DMS53 (cell line): ENCODE results near the gene TBRG4.
"Not testable (repeated sequence)": the region's sequence is repeated elsewhere in the genome, so short reads cannot be mapped to it uniquely, and the experiment has no call there.

ENCODE experiments used
- DNase-seq: peaks from one replicate; lab custom pipeline; 2025; lab: John Stamatoyannopoulos, UW

TBRG4 gene

DNA sequence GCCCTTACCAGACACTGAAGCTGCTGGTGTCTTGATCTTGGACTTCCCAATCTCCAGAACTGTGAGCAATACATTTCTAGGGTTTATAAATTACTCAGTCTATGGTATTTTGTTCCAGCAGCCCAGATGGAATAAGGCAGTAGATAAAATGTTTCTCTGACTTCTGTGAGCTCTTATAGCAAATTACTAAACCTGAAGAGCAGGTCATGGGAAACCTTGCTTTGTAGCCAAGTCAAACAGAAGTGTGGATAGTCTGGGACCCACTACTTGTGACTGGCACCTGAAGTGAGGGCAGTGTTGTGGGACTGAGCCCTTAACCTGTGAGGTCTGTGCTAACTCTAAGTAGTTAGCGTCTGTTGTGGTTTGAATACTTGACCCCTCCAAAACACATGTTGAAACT, 4.6 kb upstream of the TBRG4 start:
- no peak for DNase-seq

DNA sequence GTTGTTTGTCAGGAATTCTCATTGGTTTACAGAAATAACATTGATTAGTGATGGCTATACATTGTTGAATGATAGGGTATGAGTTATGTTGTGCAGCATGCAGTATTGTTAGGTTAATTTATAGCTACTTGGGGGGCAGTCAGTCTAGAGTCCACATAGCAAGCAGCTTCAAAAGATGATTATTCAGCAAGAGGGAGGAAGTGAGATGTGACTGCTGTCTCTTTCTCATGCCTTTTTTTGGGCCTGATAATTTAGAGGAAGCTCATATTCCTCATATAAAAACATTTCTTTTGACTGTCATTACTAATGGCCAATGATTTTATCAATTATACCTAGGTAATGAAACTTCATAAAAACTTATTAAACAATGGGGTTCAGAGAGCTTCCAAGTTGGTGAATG, 3.4 kb upstream of the TBRG4 start:
- no peak for DNase-seq

DNA sequence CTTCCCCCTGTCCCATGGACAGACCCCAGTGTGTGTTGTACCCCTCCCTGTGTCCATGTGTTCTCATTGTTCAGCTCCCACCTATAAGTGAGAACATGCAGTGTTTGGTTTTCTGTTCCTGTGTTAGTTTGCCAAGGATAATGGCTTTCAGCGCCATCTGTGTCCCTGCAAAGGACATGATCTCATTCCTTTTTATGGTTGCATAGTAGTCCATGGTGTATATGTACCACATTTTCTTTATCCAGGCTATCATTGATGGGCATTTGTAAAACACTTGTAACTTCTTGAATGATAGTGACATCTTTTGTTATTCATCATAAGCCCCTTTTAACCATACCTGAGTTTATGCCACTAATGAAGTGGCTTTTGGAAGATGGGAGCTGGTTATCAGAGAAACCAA, 2.8 kb upstream of the TBRG4 start:
- not testable (repeated sequence) for DNase-seq

DNA sequence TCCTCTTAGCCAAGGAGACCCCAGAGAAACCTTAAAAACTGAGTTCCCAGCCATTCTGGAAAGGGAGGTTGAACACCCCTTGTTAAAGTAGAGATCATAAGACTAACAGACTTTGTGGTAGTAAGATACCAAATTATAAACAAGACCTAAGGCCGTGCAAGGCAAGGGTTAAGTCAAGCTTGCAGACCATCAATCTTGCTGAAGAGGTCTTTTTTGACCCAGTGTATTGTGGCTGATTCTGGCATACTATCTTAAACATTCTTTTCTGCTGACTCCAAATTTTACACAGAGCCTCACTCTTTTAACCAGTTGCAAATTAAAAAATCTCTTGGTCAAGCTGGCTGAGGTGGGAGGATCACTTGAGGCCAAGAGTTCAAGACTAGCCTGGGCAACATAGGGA, 1.2 kb upstream of the TBRG4 start:
- DNase-seq: no peak

DNA sequence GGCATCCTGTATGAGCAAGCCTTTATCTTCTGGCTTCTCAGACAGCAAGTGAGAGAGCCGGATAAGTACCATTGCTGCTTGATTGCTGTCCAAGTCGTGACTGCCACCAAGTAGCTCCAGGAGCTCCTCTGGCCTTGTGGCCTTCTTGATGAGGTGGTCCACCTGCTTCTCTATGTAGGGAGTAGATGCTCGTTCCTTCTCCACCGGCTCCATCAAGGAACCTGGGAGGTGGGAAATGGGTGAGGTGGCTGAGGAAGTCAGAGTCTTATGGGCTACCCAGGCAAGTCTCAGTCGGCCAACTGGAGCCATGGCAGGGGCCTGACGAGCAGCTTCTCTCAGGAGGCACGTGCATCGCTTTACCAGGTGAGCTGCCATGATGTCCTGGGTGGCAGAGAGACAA, 2.6 kb downstream of the TBRG4 start:
- DNase-seq: no peak

DNA sequence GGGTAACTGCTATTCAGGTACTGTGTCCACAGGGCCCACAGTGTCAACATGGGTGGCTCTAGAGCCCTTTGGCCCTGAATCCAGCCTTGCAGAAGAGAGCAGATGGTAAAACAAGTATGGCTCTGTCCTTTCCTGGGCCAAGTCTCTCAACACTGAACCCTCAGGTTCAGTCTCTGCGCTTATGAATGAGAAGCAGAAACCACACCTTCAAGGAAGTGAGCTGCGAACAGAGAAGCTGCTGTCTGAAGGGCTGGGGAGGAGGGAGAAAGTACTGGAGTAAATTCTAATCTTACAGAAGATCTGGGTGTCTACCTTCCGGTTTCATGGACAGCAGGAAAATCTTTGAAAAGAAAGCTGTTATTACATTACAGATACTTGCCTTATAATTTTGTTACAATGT, 4.1 kb downstream of the TBRG4 start:
- no peak for DNase-seq

DNA sequence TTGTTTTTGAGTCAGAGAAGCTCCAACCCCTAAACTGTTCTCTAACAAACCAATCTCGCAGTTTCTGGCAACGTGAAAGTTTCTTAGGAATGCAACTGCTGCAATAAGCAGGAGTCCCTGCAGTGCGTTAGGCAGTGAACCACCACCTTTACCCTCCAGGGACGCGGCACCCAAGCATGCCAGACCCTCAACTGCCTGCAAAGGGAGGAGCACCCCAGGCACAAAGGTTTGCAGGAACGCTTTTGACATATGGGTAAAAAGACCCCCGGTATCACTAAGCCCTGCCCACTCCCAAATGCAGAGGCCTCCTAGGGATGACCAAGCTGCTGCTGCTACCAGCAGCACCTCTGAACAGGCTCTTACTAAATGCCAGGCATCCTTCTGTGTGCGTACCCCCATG, 4.7 kb downstream of the TBRG4 start:
- no peak for DNase-seq

DNA sequence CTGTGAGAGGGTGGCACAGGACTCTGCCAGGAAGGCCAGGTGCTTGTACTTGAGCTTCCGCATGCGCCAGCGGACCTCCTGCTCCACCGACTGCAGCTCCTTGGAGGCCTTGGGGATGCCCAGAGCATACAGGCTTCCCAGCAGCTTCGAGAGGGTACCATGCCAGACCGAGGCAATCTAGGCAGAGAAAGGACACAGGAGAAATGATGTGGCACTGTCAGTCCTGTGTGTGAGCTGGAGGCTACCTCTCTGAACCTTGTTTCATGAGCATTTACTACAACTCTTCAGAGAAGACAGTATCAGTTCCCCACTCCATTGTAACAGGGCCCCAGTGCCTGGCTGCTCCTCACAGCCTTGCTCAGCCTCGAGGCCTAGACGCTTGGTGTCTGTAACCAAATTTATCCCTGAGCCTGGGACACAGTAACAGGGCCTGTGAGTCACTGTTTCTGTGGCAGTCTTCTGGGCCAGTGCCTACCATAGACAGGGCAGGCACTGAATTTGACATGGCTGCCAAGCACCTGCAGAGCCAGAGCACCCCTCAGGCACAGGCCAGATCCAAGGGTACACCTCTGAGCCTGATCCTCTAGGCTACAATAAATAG, 5.8 kb downstream of the TBRG4 start:
- DNase-seq: no peak

DNA sequence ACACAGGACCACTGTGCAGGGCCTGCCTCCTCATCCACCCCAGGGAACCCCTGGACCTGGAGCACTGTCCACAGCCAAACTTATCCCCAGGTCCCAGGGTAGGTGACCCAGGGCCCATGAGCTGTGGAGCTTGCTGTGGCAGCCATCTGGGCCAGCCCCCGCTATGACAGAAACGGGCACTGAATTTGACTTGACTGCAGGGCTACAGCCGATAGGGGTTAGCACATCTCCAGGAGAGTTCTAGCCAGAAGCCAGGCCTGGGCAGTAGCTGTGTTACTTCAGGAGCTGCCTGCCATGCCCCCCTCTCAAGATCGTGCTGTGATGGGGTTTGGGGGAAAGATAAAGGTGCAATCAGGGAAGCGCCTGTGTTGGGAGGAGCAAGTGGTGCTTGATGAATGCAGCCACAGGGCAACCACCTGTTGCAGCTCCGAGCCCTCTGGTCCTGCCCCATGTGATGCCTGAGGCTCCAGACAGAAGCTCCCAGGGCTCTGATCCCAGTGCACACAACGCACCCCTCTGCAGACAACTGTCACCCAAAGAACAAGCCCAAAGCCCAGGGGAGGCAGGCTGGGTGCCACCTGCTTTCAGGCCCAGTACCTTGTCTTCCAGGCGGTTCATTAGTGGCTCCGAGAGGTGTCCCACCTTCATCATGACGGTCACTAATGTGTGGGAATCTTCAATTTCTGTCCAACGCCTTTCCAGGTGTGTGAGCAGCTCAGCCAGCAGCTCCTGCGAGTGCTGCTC, 6.5 kb downstream of the TBRG4 start:
- no peak for DNase-seq

DNA sequence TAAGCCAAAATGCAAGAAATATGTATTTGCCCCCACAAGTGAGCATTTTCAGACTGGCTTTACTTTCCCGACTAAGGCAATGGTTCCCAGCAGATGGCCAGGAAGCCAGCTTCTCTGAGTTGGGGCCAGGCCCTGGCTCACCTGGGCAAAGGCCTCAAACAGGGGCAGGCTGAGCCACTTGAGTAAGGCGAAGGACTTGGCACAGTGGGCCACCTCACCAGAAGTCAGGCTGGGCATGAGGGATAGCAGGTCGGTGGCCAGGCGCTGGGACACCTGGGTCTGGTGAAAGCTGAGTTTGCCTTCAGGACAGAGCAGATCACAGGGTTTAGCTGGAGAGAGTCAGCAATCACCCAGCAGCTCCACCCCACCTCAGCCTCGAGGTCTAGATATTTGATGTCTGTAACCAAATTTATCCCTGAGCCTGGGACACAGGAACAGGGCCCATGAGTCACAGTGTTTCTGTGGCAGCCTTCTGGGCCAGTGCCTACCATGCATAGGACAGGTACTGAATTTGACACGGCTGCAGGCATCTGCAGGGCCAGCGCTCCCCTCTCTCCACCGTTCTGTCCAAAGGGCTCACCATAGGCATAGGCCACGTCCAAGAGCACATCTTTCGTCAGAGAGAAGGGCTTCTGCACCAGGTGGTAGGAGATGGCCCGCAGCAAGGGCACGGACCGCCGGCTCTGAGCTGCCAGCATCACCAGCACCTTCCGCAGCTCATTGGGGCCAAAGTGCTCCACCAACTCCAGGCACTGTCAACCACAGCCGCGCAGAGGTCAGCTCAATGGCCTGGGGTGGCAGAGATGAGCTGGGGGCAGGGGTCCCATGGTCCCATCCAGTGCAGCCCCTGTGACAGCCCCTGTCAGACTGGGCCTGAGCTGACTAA, 7.3 kb downstream of the TBRG4 start:
- DNase-seq: no peak

DNA sequence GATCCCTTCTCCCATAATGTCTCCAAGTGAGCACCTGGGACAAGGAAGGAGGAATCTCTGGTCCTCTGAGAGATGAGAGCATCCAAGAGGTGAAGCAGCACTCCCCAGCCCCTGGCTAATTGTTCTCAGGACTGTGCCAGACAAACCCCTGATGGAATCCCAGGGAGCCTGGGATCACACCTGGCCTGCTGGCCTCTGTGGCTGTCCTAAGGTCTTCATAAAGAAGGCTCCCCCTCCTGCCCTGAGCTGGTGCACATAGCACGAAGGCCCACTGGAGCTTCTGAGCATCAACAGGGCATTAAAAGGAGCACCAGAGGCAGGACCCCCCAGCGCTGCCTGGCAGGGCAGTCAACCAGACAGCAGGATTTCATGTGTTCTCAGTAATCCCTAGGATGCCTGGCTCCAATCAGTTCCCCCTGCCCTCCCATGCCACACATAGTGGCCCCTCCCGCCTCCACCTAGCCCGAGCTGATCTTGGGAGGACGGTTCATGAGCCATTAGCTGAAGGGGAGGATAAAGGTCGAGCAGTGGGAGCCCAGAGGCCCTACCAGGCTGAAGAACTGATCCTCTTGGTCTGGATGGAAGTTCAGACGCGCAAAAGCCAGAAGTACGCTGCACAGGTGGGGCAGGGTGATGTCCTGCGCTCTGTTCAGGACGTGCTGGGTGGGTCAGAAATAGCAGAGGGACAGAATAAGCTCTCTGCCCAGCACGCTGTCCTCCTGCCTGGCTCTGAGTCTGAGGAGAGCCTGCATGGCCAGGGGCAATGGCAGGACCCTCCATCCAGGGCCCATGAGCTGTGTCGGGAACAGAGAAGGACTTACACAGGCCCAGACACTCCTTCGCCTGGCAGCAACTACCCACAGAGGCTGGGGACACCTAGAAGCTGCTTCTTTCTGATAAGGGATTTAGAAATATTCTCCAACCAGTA, 8.4 kb downstream of the TBRG4 start:
- DNase-seq: no peak

DNA sequence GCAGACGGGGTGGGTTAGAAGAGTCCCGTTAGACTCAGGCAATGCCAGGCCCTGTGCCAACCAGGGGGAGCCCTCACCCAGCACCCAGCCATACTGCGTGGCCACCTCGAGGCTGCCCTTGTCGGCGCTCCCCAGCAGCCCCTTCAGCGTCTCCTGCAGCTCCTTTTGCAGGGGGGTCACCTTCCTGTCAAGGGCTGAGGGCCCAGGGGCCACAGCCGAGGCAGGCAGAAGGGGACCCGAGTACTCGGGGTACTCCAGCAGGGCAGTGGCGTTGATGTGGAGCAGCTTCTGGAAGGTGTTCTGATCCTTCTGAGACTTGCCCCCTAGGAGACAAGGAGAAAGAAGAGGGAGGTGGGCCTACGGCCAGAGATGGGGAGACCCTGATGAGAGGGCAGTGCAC, 9.7 kb downstream of the TBRG4 start:
- DNase-seq: no peak

DNA sequence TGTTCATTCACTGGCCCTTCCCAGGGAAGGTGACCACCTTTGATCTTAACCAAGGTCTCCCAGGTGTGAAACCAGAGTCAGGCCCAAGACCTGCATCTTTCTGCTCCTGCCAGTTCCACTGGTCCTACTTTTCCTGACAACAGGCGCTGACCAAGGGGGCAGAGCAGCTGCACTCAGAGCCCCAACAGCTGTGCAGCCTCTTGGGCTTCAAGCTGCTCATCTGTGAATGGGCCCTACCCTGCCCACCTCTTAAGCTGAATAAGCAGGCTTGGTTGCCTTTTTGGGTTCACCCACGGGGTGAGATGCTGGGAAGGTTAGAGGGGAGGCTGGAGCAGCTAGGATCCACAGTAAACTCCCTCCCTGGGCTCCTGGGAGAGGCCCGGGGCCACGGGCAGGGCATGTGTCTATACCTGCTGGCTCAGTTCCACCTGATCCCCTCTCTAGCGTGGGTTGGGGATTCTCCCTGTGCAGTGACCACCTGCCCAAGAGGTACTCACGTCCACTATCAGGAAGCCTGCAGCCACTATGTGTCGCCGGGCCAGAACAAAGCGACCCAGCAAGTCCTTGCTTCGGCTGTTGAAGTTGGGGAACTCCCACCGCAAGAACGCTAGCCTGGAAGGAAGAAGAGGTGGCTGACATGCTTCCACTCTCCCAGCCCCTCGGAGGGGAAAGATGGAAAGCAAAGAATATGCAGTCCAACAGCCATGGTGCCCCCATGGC, 10.6 kb downstream of the TBRG4 start:
- DNase-seq: no peak

DNA sequence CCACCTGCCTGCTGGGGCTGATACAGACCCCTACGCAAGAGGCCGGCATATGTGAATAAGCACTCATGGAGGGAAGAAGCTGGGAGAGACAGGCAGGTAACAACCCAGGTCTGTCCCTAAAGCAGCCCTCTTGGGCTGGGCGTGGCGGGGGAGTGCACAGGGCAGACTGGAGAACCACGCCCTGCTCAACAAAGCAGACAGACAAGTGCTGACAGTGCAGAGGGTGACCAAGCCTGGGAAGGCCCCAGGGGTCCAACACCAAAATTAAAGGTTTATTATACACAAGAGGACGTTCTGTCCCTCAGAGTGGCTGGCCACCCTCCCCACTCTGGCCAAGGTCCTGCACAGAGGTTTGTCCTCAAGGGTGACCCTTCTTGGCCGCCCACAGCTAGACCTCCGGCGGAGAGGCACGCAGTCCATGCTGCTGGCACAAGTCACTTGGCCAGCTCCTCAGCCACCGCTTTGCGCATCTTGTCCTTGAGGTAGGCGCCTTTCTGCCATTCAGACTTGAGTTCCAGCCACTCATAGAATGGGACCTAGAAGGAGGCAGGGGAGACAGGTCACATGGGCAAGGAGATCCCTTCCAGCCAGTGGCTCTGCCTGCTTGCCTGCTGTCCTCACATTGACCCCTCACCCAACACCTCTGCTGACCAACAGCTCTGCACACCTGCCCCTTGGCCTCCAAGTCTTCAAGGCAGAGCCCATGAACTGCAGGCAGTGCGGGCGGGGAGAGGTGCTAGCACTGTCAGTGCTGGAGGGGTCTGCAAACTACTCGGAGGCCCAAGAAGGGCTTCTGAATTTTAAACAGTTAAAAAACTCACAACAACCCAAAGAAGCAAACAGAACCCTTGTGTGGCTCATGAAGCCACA, 11.4 kb downstream of the TBRG4 start:
- no peak for DNase-seq

DNA sequence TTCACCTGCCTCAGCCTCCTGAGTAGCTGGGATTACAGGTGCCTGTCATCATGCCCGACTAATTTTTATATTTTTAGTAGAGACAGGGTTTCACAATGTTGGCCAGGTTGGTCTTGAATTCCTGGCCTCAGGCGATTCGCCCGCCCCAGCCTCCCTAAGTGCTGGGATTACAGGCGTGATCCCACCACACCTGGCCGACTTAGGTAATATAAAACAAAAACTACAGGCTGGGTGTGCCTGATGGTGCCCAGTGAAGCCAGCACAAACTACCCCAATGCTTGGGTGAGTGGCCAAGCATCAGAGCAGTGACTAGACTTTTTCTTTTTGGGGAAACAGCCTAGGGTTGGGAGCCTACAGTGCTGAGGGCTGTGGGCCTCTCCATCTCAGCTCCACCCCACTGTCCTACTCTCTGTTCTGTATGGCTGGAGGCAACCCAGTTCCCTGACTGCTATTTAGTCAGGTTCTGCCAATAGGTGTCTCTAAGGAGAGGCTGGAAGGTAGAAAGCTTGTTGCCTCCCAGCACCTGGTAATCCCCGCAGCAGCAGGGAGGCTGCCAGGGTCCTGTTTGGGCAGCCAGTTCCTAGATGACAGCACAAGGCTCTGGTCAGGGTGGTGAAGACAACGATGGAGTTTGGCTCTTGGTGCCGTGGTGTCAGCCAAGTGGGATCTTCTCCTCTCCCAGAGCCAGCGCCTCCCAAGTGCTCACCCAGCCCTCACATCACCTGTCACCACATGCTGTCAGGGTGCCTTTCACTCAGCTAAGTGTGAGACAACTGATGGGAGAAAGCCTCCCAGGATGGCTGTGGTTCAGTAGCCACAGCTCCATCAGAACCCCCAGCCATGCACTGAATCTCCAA, 12.3 kb downstream of the TBRG4 start:
- DNase-seq: peak; percentile 18

DNA sequence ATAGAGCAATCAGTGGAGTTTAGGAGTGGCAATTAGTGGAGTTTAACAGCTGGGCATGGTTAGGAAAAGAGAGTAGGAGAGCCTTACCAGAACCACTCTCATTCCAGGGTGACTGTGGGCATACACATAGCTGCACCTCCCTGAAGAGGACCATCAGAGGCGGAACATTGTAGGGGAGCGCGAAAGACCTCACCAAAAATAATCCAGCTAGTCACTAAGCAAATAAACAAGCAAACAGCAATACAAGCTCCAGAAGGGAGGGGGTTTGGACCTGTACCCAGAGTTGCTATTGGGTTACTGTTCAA, 18.6 kb downstream of the TBRG4 start:
- DNase-seq: no peak

DNA sequence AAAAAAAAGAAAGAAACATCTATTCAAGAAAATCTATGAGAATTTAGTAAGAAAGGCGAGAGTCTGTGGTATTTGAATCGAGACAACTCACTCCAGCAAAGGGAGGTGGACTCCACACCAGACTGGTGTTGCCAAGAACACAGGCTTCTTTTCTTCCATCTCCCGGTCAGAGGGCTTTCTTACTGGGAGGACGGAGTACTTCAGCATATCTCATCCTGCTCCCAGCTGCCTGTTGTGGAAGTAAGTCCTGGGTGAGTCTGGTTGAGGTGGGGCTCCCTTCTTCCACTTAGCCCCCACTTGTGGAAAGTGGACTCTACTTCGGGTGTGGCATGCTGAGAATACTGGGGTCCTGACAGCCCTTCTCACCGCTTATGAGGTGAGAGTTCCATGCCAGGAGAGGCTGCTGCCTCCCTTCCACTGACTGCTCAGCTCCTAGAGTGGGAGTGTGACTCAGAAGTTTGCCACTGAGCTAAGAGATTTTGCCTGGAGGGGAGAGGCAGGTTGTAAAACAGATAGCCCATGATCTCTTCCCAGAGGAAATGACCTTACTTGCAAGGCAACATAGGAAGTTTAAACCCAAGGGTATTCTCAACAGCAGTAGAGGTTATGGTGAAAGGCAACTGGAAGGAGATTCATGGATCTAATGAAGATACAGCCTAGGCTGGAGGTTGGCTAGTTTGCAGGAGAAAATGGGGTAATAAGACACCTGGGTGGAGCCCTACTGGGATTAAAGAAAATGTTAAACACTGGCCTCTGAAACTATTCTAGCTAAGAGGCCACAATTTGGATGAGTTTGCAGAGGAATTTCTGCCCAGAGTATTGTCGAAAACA, 19.2 kb downstream of the TBRG4 start:
- no peak for DNase-seq

DNA sequence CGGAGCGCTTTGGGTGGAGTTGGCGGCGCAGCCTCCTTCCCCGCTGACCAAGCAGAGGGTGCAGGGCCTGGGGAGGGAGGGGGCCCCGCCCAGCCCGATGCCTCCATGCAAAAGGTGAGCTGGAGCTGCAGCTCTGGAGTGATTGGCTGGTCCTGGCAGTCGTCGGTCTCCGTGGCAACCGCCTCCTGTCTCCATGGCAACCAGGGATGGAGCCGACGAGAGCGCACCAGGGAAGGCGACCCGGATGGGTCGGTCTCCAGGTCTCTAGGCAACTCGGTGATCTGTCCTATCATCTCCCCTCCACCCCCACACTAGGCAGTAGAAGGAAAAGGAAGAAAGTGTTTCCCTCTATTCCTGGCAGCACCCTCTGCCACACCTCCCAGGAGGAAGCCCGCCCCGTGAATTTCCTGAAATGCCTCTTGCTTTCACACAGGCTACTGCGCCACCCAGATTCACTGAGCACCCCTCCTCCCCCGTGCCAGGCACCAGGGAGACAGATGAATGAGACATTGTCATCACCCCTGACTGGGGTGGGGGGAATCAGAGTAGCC, 22.1 kb downstream of the TBRG4 start:
- peak; percentile 91 for DNase-seq
